G401.6 (cell line): ENCODE data around the gene BCAS3.
"Not testable (repeated sequence)": the region's sequence is repeated elsewhere in the genome, so short reads cannot be mapped to it uniquely, and the experiment has no call there.

Experiments
- FAIRE-seq: peaks from 2 replicates; lab custom pipeline; 2012; peaks lifted over from hg19 to GRCh38; lab: Jason Lieb, UNC

The BCAS3 gene

GRCh38 chr17:60677308-60678117 is at the start of gene BCAS3:
BCAS3 (plus strand) TSS chr17:60677851.
- peak; percentile 95 for FAIRE-seq

DNA sequence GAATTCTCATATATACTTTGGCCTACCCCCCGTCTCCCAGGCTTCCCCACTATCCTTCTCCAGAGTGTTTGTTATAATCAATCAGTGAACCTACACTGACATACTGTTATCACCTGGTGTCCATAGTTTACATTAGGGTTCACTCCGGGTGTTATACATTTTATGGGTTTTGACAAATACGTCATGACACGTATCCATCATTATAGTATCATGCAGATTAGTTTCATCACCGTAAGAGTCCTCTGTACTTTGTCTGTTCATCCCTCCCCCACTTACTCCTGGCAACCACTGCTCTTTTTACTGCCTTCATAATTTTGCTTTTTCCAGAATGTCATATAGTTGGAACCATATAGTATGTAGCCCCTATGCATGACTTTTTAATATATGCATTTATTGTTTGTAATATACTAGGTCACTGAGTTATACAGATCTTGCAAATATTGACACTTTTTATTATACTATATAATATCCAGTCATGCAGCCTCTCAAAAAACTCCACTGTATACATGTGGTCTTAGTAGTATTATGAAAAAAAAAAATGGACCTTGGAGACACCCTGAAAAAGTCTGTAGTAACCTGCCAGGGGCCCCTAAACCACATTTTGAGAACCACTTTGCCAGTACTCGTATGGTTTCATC is 49.3 kb upstream of the BCAS3 start:
- FAIRE-seq = no peak

DNA sequence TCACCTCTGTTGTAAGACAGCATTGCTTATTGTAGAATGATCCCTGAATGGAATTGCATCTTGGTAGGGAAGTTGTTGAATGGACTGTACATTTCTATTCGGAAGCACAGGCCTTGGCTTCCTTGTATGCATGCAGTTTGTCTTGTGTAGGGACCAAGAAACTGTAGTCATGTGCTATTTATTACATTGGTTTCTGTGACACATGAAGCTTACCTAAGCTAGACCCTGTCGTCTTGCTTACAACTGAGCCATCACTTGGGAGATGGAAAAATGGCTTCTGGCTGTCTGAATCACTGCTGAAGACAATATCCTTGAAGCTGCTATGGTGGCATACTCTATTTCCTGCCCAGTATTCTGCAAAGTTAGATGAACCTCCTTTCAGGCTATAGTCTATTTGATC is 48.5 kb upstream of the BCAS3 start:
- no peak for FAIRE-seq

DNA sequence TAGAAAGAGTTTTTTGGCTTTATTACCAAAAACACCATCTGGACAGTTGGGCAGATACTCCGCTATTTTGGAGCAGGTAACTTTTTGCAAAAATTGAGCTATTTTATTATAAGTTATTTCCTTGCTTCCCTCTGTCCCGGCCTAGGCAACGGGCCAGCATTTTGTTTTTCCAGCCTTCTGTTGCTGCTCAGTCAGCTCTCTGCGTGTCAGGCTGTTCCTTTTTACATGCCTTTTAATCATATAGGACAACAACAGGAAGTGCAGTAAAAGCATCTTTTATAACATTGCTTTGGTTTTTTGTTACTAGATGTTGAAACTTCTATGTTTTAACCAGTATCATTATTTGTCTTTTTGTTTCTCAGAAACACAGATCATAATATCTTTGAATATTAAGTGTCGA is 47.3 kb upstream of the BCAS3 start:
- FAIRE-seq = no peak

DNA sequence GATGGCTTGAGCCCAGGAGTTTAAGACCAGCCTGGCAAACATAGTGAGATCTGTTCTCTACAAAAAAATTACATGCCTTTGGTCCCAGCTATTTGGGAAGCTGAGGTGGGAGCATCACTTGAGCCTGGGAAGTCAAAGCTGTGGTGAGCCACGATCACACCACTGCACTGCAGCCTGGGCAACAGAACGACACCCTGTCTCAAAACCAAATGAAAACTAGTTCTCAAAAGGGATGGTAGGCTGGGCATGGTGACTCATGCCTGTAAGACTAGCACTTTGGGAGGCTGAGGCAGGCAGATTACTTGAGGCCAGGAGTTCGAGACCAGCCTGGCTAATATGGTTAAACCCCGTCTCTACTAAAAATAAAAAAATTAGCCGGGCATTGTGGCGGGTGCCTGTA is 46.5 kb upstream of the BCAS3 start:
- FAIRE-seq = no peak

- no peak for FAIRE-seq
Observed at GRCh38 chr17:60637683-60638082, 40.0 kb upstream of the BCAS3 start.

- FAIRE-seq = no peak
Observed at GRCh38 chr17:60639019-60639330, 38.7 kb upstream of the BCAS3 start.

DNA sequence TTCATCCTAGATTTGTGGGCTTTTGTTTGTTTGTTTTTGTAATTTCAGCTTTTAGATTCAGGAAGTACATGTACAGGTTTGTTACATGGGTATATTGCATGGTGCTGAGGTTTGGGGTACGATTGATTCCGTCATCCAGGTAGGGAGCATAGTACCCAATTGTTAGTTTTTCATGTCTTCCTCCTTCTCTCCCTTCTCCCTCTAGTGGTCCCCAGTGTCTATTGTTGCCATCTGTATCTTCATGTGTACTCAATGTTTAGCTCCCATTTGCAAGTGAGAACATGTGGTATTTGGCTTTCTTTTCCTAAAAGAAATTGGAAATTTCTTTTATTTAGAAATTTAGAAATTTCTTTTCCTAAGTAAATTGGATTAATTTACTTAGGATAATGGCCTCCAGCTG is 37.1 kb upstream of the BCAS3 start:
- no peak for FAIRE-seq

GRCh38 chr17:60641126-60641525 is 36.5 kb upstream of the BCAS3 start:
- FAIRE-seq = no peak

DNA sequence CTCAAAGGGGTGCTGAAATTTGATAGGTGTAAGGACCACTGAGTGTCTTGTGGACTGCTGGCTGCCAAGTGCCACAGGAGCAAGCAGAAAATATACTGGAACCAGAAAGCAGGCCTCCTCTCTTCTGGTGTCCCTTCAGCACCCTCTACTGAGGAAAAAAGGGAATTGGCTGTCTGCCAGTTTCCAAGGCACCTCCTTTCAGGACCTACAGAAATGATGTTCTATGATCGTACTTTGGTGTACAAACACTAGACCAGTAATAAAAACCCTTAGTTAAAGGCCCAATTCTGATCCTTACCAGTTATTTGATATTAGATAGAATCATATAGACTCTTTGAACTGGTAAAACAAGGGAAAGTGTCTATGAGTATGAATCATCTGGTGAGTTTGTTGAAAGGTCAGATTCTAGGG is 35.8 kb upstream of the BCAS3 start:
- peak; percentile 21 for FAIRE-seq

DNA sequence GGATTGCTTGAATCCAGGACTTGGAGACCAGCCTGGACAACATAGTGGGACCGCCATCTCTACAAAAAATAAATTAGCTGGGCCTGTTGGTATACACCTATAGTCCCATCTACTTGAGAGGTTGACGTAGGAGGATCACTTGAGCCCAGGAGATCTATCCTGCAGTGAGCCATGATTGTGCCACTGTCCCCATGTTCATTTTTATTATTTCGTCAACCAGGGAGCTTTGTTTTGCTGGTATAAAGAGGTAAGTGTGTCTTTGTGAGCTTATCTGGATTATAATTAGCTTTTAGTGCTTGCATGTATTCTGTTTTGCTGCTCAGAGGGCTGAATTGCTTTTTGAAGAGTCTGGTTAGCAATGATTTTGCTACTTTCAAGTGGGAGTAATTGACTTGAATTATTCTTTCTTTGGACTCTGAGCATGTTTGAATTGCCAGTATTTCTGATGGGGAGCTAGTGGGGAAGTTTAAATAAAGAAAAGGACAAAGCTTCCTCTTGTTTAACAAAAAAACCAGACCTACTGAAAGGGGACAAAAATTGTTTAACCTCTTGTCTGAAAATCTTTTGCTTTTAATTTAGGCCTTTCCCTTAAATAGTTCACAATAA is 31.6 kb upstream of the BCAS3 start:
- no peak for FAIRE-seq

- no peak for FAIRE-seq
Observed at GRCh38 chr17:60646701-60647100, 30.9 kb upstream of the BCAS3 start.

- no peak for FAIRE-seq
Observed at GRCh38 chr17:60647705-60648104, 29.9 kb upstream of the BCAS3 start.

- FAIRE-seq = no peak
Observed at GRCh38 chr17:60652454-60653247, 25.0 kb upstream of the BCAS3 start.

- no peak for FAIRE-seq
Observed at GRCh38 chr17:60653569-60653968, 24.1 kb upstream of the BCAS3 start.

DNA sequence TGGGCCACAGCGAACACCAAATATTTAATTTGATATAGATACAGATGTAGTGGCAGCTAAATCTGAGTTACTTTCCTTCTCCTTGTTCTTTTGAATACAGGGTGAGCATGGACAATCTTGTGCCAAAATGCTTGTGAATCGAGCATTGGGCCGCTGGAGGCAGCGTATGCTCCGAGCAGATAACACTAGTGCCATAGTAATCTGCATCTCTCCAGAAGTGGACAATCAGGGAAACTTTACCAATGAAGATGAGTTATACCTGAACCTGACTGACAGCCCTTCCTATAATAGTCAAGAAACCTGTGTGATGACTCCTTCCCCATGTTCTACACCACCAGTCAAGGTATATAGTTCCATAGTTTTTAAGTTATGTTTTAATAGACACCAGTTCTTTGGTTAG is 21.2 kb upstream of the BCAS3 start:
- no peak for FAIRE-seq

GRCh38 chr17:60659156-60659555 is 18.5 kb upstream of the BCAS3 start:
- no peak for FAIRE-seq

- no peak for FAIRE-seq
Observed at GRCh38 chr17:60661489-60661888, 16.2 kb upstream of the BCAS3 start.

DNA sequence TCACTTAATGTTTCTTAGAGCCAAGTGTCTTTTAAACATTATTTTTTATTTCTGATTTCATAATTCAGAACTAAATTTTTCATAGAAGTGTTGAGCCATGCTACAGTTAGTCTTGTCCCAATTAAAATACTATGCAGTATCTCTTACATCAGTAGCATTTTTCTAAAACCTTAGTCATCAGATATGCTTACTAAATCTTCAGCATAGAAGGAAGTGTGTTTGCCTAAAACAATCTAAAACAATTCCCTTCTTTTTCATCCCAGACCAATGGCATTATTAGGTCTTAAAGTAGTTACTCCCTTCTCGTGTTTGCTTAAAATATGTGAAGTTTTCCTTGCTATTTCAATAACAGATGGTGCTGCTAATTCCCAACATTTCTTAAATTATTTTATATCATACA is 13.6 kb upstream of the BCAS3 start:
- no peak for FAIRE-seq

DNA sequence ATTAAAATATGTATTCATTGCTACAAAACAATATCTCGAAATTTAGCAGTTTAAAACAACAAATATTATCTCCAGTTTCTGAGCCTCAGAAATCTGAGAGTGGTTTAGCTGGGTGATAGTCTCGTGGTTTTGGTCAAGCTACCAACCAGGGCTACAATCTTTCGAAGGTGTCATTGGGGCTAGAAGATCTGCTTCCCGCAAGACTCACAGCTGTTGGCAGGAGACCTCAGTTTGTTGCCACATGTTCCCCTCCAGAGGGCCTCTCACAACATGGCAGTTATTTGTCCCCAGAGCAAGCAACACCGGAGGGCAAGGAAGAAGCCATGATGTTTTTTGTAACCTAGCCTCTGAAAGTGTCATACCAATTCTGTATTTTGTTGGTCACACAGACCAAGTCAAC is 12.0 kb upstream of the BCAS3 start:
- FAIRE-seq = no peak

- FAIRE-seq = not testable (repeated sequence)
Observed at GRCh38 chr17:60668741-60669140, 8.9 kb upstream of the BCAS3 start.

- no peak for FAIRE-seq
Observed at GRCh38 chr17:60671482-60671881, 6.2 kb upstream of the BCAS3 start.

DNA sequence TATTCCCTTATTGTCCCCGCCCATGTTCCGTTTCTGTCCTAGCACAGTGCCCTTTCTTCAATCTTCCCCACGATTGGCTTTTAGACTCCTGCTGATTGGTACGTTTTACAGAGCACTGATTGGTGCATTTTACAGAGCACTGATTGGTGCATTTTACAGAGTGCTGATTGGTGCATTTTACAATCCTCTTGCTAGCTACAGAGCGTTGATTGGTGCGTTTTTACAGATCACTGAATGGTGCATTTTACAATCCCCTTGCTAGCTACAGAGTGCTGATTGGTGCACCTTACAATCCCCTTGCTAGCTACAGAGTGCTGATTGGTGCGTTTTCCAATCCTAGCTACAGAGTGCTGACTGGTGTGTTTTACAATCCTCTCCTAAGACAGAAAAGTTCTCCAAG is 3.0 kb upstream of the BCAS3 start:
- FAIRE-seq = not testable (repeated sequence)
